T-cell (primary cell): ENCODE results near the gene AHRR. TPM values are rescaled to one million over a fixed set of nuclear protein-coding genes. Genes with fewer than 3 reads are reported as not detected.

ENCODE experiments used
- ATAC-seq, 4 experiments: fragments of 200-7000 bp in 3 of 4; fragments of 150-1000 bp in 1 of 4; cut with Tn5 transposase; replicated peaks in 1 of 4; 1 replicate in 3 of 4; 2 replicates in 1 of 4; pipeline ENCODE4 v1.10.0; 2021; ENCODE audit warnings: moderate library complexity in 3 of 4, mild to moderate bottlenecking in 2 of 4, moderate number of reproducible peaks in 1 of 4
- CTCF ChIA-PET, 2 donors: fragments of 300-600 bp; sonication (Branson Sonifier 250); formaldehyde crosslinking; loops; one replicate each; lab custom pipeline; 2022; ENCODE audit warnings: antibody characterized with exemption in 2 of 2; lab: Charles Lee
- POLR2A ChIA-PET, 2 donors: fragments of 300-600 bp; sonication (Branson Sonifier 250); formaldehyde crosslinking; loops; one replicate each; lab custom pipeline; 2022; ENCODE audit warnings: antibody characterized with exemption in 2 of 2; lab: Charles Lee
- DNase-seq, 35 experiments: peaks; one replicate each; pipeline versions ENCODE4 v3.0.0 to v3.0.0-alpha.2; 2013 to 2023
- H3K27ac ChIP-seq: one replicate; pipeline ENCODE4 v1.5.1; 2013; ENCODE audit warnings: low read length
- H3K27me3 ChIP-seq, 2 experiments: replicated peaks in 1 of 2; 1 replicate in 1 of 2; 2 replicates in 1 of 2; pipeline versions ENCODE4 v1.6.1 to v1.7.0; 2013; ENCODE audit warnings: low read length in 1 of 2, mixed read lengths in 1 of 2; ENCODE audit not compliant: control insufficient read depth in 2 of 2, insufficient read depth in 2 of 2; ENCODE audit errors: extremely low read depth in 1 of 2
- H3K36me3 ChIP-seq, 2 donors: 1 replicate in 1 of 2; 2 replicates in 1 of 2; pipeline versions ENCODE4 v1.6.1 to v1.7.0; 2013; ENCODE audit warnings: low read length in 1 of 2; ENCODE audit not compliant: control insufficient read depth in 2 of 2, insufficient read depth in 1 of 2; ENCODE audit errors: extremely low read depth in 1 of 2
- H3K4me1 ChIP-seq, 2 experiments: 1 replicate in 1 of 2; 2 replicates in 1 of 2; pipeline versions ENCODE4 v1.6.1 to v1.7.0; 2013; ENCODE audit warnings: low read length in 2 of 2, mixed read lengths in 1 of 2; ENCODE audit not compliant: insufficient read depth in 2 of 2, control insufficient read depth in 1 of 2; ENCODE audit errors: extremely low read depth in 1 of 2
- H3K4me3 ChIP-seq, 2 donors: 1 replicate in 1 of 2; 2 replicates in 1 of 2; pipeline versions ENCODE4 v1.5.1 to v1.7.0; 2013; ENCODE audit warnings: mild to moderate bottlenecking in 2 of 2, low read length in 1 of 2, moderate library complexity in 1 of 2; ENCODE audit not compliant: control insufficient read depth in 1 of 2; ENCODE audit errors: extremely low read depth in 1 of 2
- H3K9me3 ChIP-seq: 2 replicates; pipeline ENCODE4 v1.7.0; 2013
- H3K27ac Mint-ChIP-seq, 2 donors: one replicate each; pipeline ENCODE4 v1.8.0; 2020 to 2021; ENCODE audit warnings: mild to moderate bottlenecking in 2 of 2, mixed read lengths in 2 of 2
- H3K27me3 Mint-ChIP-seq, 2 donors: one replicate each; pipeline ENCODE4 v1.8.0; 2021 to 2022; ENCODE audit warnings: mixed read lengths in 2 of 2
- H3K36me3 Mint-ChIP-seq: one replicate; pipeline ENCODE4 v1.8.0; 2021; ENCODE audit warnings: mixed read lengths
- H3K4me1 Mint-ChIP-seq, 3 donors: one replicate each; pipeline ENCODE4 v1.8.0; 2020 to 2022; ENCODE audit warnings: mixed read lengths in 3 of 3, mild to moderate bottlenecking in 1 of 3
- H3K4me3 Mint-ChIP-seq, 3 donors: one replicate each; pipeline ENCODE4 v1.8.0; 2020 to 2022; ENCODE audit warnings: mild to moderate bottlenecking in 3 of 3, mixed read lengths in 3 of 3, moderate library complexity in 3 of 3
- H3K9me3 Mint-ChIP-seq, 3 donors: one replicate each; pipeline ENCODE4 v1.8.0; 2020 to 2022; ENCODE audit warnings: mixed read lengths in 3 of 3
- WGBS: methylation state at CpG from one replicate; pipeline ENCODE4 v1.1.5; 2013; ENCODE audit warnings: missing lambda C conversion rate; ENCODE audit not compliant: insufficient coverage; 5-methylcytosine and 5-hydroxymethylcytosine counted together
- total RNA-seq, 35 experiments: library from RNA in 6 of 35; stranded (reverse) in 6 of 35; fragments of 120-200 nt in 1 of 35; gene quantifications; one replicate each; pipeline versions ENCODE4 v1.2.1 to v1.2.4 and lab custom pipeline; 2013 to 2026

AHRR gene
- total RNA-seq, 5 donors from 2014 or later (not counting 1 experiment from before 2014, with no cell fraction given), result 0.55 to 13.5 (median 3.4) TPM

GRCh38 chr5:402615-403359 lies 81.3 kb downstream of the AHRR start:
- CTCF ChIA-PET, result no interaction called here
- H3K27ac ChIP-seq, result no peak overlapping the region

GRCh38 chr5:403995-404394 lies 82.5 kb downstream of the AHRR start:
- H3K27me3 Mint-ChIP-seq, result peaks cover 27 to 45% of the 10 kb centered on the region in 2 donors
- POLR2A ChIA-PET, result no interaction called here
- CTCF ChIA-PET, result no interaction called here
- H3K4me1 Mint-ChIP-seq, result peaks cover 0 to 8% (median 5%) of the 10 kb centered on the region in 3 donors
- DNase-seq, result no peak
- 92% methylated on average over 10 of the region's 11 CpGs for WGBS
- Histone ChIP-seq H3K36me3 (no peaks in the 10 kb centered on the region), H3K4me3 (no peak overlapping the region), H3K27me3 (peaks cover 0 to 44% of the 10 kb centered on the region in 2 experiments), H3K27ac (no peak overlapping the region), H3K9me3 (no peaks in the 10 kb centered on the region), H3K4me1 (peaks cover 0 to 7% of the 10 kb centered on the region in 2 experiments)
- H3K4me3 Mint-ChIP-seq, result no peak overlapping the region
- peak overlapping the region in 1 of 2 donors; percentile 12 for H3K27ac Mint-ChIP-seq
- H3K36me3 Mint-ChIP-seq, result no peaks in the 10 kb centered on the region
- no peaks in the 10 kb centered on the region for H3K9me3 Mint-ChIP-seq
- no peak for ATAC-seq

More at GRCh38 chr5:402615-403359, 81.3 kb downstream of the AHRR start:
- Mint-ChIP-seq H3K27ac (no peak overlapping the region), H3K27me3 (peaks cover 27 to 45% of the 10 kb centered on the region in 2 donors), H3K4me3 (no peak overlapping the region), H3K36me3 (no peaks in the 10 kb centered on the region), H3K9me3 (no peaks in the 10 kb centered on the region), H3K4me1 (peaks cover 0 to 8% (median 5%) of the 10 kb centered on the region in 3 donors)
- Histone ChIP-seq H3K9me3 (no peaks in the 10 kb centered on the region), H3K27me3 (peaks cover 0 to 52% of the 10 kb centered on the region in 2 experiments), H3K36me3 (no peaks in the 10 kb centered on the region), H3K4me3 (no peak overlapping the region), H3K4me1 (peaks cover 0 to 7% of the 10 kb centered on the region in 2 experiments)
- ATAC-seq, result no peak
- WGBS, result 69% methylated on average over 20 of the region's 20 CpGs
- POLR2A ChIA-PET, result no interaction called here
- peak in 1 of 35 experiments; percentile 3 for DNase-seq

GRCh38 chr5:404666-405241 lies 83.2 kb downstream of the AHRR start:
- Histone ChIP-seq H3K4me3 (no peak overlapping the region), H3K27me3 (peaks cover 0 to 36% of the 10 kb centered on the region in 2 experiments), H3K27ac (no peak overlapping the region), H3K9me3 (no peaks in the 10 kb centered on the region), H3K36me3 (no peaks in the 10 kb centered on the region), H3K4me1 (peaks cover 0 to 4% of the 10 kb centered on the region in 2 experiments)
- WGBS, result 85% methylated on average over 7 of the region's 12 CpGs
- peaks cover 0 to 5% (median 5%) of the 10 kb centered on the region in 3 donors for H3K4me1 Mint-ChIP-seq
- DNase-seq, result peak in 1 of 35 experiments; percentile 1
- H3K9me3 Mint-ChIP-seq, result no peaks in the 10 kb centered on the region
- ChIA-PET CTCF (no interaction called here), POLR2A (no interaction called here)
- H3K4me3 Mint-ChIP-seq, result no peak overlapping the region
- no peak for ATAC-seq
- no peak overlapping the region for H3K27ac Mint-ChIP-seq
- H3K36me3 Mint-ChIP-seq, result no peaks in the 10 kb centered on the region
- peaks cover 27 to 44% of the 10 kb centered on the region in 2 donors for H3K27me3 Mint-ChIP-seq

- Mint-ChIP-seq H3K27ac (no peak overlapping the region), H3K36me3 (no peaks in the 10 kb centered on the region), H3K9me3 (no peaks in the 10 kb centered on the region), H3K4me3 (no peak overlapping the region), H3K4me1 (peaks cover 0 to 3% (median under 1%) of the 10 kb centered on the region in 3 donors), H3K27me3 (peaks cover 22 to 37% of the 10 kb centered on the region in 2 donors)
- Histone ChIP-seq H3K27me3 (peaks cover 0 to 30% of the 10 kb centered on the region in 2 experiments), H3K4me3 (no peak overlapping the region), H3K4me1 (no peaks in the 10 kb centered on the region), H3K27ac (no peak overlapping the region), H3K9me3 (no peaks in the 10 kb centered on the region), H3K36me3 (no peaks in the 10 kb centered on the region)
- CTCF ChIA-PET, result no interaction called here
- WGBS, result 85% methylated on average over 11 of the region's 18 CpGs
- no peak for DNase-seq
- no peak for ATAC-seq
- POLR2A ChIA-PET, result no interaction called here
Measured at GRCh38 chr5:405421-405820, 83.9 kb downstream of the AHRR start.

- 80% methylated on average over 1 of the region's 9 CpGs for WGBS
- no peaks in the 10 kb centered on the region for H3K36me3 ChIP-seq
- POLR2A ChIA-PET, result no interaction called here
- no peaks in the 10 kb centered on the region for H3K4me1 ChIP-seq
- ATAC-seq (no peak), DNase-seq (no peak)
- Mint-ChIP-seq H3K4me3 (no peak overlapping the region), H3K27ac (no peak overlapping the region), H3K9me3 (no peaks in the 10 kb centered on the region), H3K27me3 (peaks cover 20 to 35% of the 10 kb centered on the region in 2 donors), H3K4me1 (peaks cover 0 to 3% (median 0%) of the 10 kb centered on the region in 3 donors), H3K36me3 (no peaks in the 10 kb centered on the region)
- H3K27ac ChIP-seq, result no peak overlapping the region
- H3K27me3 ChIP-seq, result peaks cover 0 to 26% of the 10 kb centered on the region in 2 experiments
- H3K9me3 ChIP-seq, result no peaks in the 10 kb centered on the region
- no peak overlapping the region for H3K4me3 ChIP-seq
- CTCF ChIA-PET, result no interaction called here
Measured at GRCh38 chr5:406041-406440, 84.5 kb downstream of the AHRR start.

GRCh38 chr5:407051-407450 lies 85.5 kb downstream of the AHRR start:
- no peaks in the 10 kb centered on the region for H3K4me1 ChIP-seq
- no peaks in the 10 kb centered on the region for H3K36me3 Mint-ChIP-seq
- H3K4me3 ChIP-seq, result no peak overlapping the region
- H3K4me3 Mint-ChIP-seq, result no peak overlapping the region
- CTCF ChIA-PET, result no interaction called here
- H3K27ac Mint-ChIP-seq, result no peak overlapping the region
- no peaks in the 10 kb centered on the region for H3K9me3 Mint-ChIP-seq
- peaks cover 0 to 21% of the 10 kb centered on the region in 2 experiments for H3K27me3 ChIP-seq
- no peak overlapping the region for H3K27ac ChIP-seq
- no CpG with 5 or more reads among the region's 6 CpGs for WGBS
- DNase-seq (no peak), ATAC-seq (no peak)
- no peaks in the 10 kb centered on the region for H3K36me3 ChIP-seq
- H3K4me1 Mint-ChIP-seq, result peaks cover 0 to 3% (median 0%) of the 10 kb centered on the region in 3 donors
- peaks cover 13 to 29% of the 10 kb centered on the region in 2 donors for H3K27me3 Mint-ChIP-seq
- POLR2A ChIA-PET, result no interaction called here
- no peaks in the 10 kb centered on the region for H3K9me3 ChIP-seq
